H1 (cell line): ENCODE data around the gene CDKL1. TPM values are rescaled to one million over a fixed set of nuclear protein-coding genes. Genes with fewer than 3 reads are reported as not detected.

ENCODE experiments used
- CTCF ChIA-PET: fragments of 300-600 bp; sonication (Branson Sonifier 250); formaldehyde crosslinking; loops from one replicate; lab custom pipeline; 2021; ENCODE audit not compliant: partially characterized antibody; lab: Charles Lee
- POLR2A ChIA-PET: fragments of 300-600 bp; sonication (Branson Sonifier 250); formaldehyde crosslinking; loops from one replicate; lab custom pipeline; 2021; ENCODE audit warnings: inconsistent platforms; ENCODE audit not compliant: partially characterized antibody; lab: Charles Lee
- DNase-seq, 2 experiments: peaks; one replicate each; pipeline versions ENCODE4 v3.0.0 to v3.0.0-alpha.2; 2010 to 2022; ENCODE audit warnings: low spot score in 2 of 2, low read depth in 1 of 2, mixed read lengths in 1 of 2
- FAIRE-seq: peaks from 2 replicates; lab custom pipeline; 2011; peaks lifted over from hg19 to GRCh38; lab: Jason Lieb, UNC
- H2AFZ ChIP-seq: 2 replicates; pipeline ENCODE4 v1.8.1; 2012; ENCODE audit warnings: low read length, inconsistent platforms
- H2AK5ac ChIP-seq: 2 replicates; pipeline ENCODE4 v1.6.1; 2013; ENCODE audit warnings: low read depth, low read length
- H2BK120ac ChIP-seq: replicated peaks from 2 replicates; pipeline ENCODE3; 2013; ENCODE audit warnings: low read depth, low read length, inconsistent platforms
- H2BK12ac ChIP-seq: 2 replicates; pipeline ENCODE4 v1.6.1; 2013; ENCODE audit warnings: low read depth, low read length
- H2BK15ac ChIP-seq: 2 replicates; pipeline ENCODE4 v1.6.1; 2013; ENCODE audit warnings: low read length
- H2BK20ac ChIP-seq: 2 replicates; pipeline ENCODE4 v1.6.1; 2013; ENCODE audit warnings: low read length
- H2BK5ac ChIP-seq: 2 replicates; pipeline ENCODE4 v1.6.1; 2013; ENCODE audit warnings: low read depth, low read length
- H3K14ac ChIP-seq: 2 replicates; pipeline ENCODE4 v1.6.1; 2013; ENCODE audit warnings: inconsistent platforms; ENCODE audit not compliant: insufficient read length
- H3K18ac ChIP-seq: 2 replicates; pipeline ENCODE4 v1.6.1; 2013; ENCODE audit warnings: low read length; ENCODE audit errors: extremely low read depth
- H3K23ac ChIP-seq: 2 replicates; pipeline ENCODE4 v1.6.1; 2013; ENCODE audit warnings: inconsistent platforms; ENCODE audit not compliant: insufficient read length
- H3K23me2 ChIP-seq: 2 replicates; pipeline ENCODE4 v1.6.1; 2013; ENCODE audit warnings: low read depth, low read length
- H3K27ac ChIP-seq: 2 replicates; pipeline ENCODE4 v1.6.1; 2011; ENCODE audit warnings: low read depth, low read length, inconsistent platforms
- H3K27me3 ChIP-seq, 4 experiments: replicated peaks in 1 of 4; 1 replicate in 1 of 4; 2 replicates in 3 of 4; pipeline versions ENCODE4 v1.6.1 to v1.8.1; 2011 to 2013; ENCODE audit warnings: low read length in 3 of 4, mild to moderate bottlenecking in 3 of 4, inconsistent platforms in 2 of 4, mixed read lengths in 2 of 4, moderate library complexity in 1 of 4; ENCODE audit not compliant: control insufficient read depth in 3 of 4, insufficient read depth in 3 of 4; ENCODE audit errors: extremely low read depth in 1 of 4
- H3K36me3 ChIP-seq, 4 experiments: 2 replicates each; pipeline versions ENCODE4 v1.6.1 to v1.8.1; 2011 to 2013; ENCODE audit warnings: mild to moderate bottlenecking in 4 of 4, low read length in 3 of 4, moderate library complexity in 2 of 4, control low read depth in 1 of 4, inconsistent platforms in 1 of 4; ENCODE audit not compliant: insufficient read depth in 4 of 4, control insufficient read depth in 2 of 4
- H3K4ac ChIP-seq: replicated peaks from 2 replicates; pipeline ENCODE3; 2013; ENCODE audit warnings: low read length, low read depth, mixed read lengths, inconsistent platforms; ENCODE audit not compliant: insufficient read length
- H3K4me1 ChIP-seq, 4 experiments: replicated peaks in 1 of 4; 1 replicate in 1 of 4; 2 replicates in 3 of 4; pipeline versions ENCODE4 v1.6.1 to v1.8.1; 2011 to 2013; ENCODE audit warnings: low read length in 3 of 4, inconsistent platforms in 2 of 4, mixed read lengths in 1 of 4; ENCODE audit not compliant: insufficient read depth in 4 of 4, control insufficient read depth in 3 of 4
- H3K4me2 ChIP-seq, 2 experiments: 2 replicates each; pipeline versions ENCODE4 v1.6.1 to v1.8.1; 2011 to 2013; ENCODE audit warnings: low read depth in 2 of 2, low read length in 2 of 2, control low read depth in 1 of 2, inconsistent platforms in 1 of 2, mild to moderate bottlenecking in 1 of 2; ENCODE audit not compliant: insufficient read depth in 1 of 2
- H3K4me3 ChIP-seq, 4 experiments: fragments of 200-600, 300-600 bp in 1 of 4; sonication (generic), shearing (Covaris generic), sonication (Bioruptor Twin) in 1 of 4; 2 replicates each; pipeline versions ENCODE4 v1.5.1 to v1.8.1; 2011 to 2016; ENCODE audit warnings: low read length in 4 of 4, low read depth in 3 of 4, control low read depth in 2 of 4, inconsistent platforms in 2 of 4, mild to moderate bottlenecking in 2 of 4, mixed read lengths in 1 of 4, moderate library complexity in 1 of 4; ENCODE audit not compliant: insufficient read depth in 2 of 4; ENCODE audit errors: extremely low read depth in 1 of 4
- H3K56ac ChIP-seq: replicated peaks from 2 replicates; pipeline ENCODE3; 2013; ENCODE audit warnings: low read depth, mild to moderate bottlenecking, mixed read lengths, low read length, inconsistent platforms; ENCODE audit not compliant: insufficient read length
- H3K79me1 ChIP-seq: 2 replicates; pipeline ENCODE4 v1.6.1; 2013; ENCODE audit warnings: low read depth, low read length, control low read depth
- H3K79me2 ChIP-seq, 2 experiments: 2 replicates each; pipeline versions ENCODE4 v1.6.1 to v1.8.1; 2012 to 2013; ENCODE audit warnings: low read length in 2 of 2, mild to moderate bottlenecking in 2 of 2, inconsistent platforms in 1 of 2; ENCODE audit not compliant: insufficient read depth in 2 of 2, control insufficient read depth in 1 of 2
- H3K9ac ChIP-seq, 4 experiments: replicated peaks in 1 of 4; 1 replicate in 1 of 4; 2 replicates in 3 of 4; pipeline versions ENCODE4 v1.6.1 to v1.8.1; 2011 to 2013; ENCODE audit warnings: low read depth in 3 of 4, low read length in 3 of 4, control low read depth in 2 of 4, mild to moderate bottlenecking in 2 of 4, moderate library complexity in 2 of 4, inconsistent platforms in 1 of 4; ENCODE audit errors: extremely low read depth in 1 of 4
- H3K9me3 ChIP-seq, 2 experiments: 2 replicates each; pipeline versions ENCODE4 v1.6.1 to v1.8.1; 2012 to 2013; ENCODE audit warnings: mild to moderate bottlenecking in 2 of 2, moderate library complexity in 2 of 2, control low read depth in 1 of 2, inconsistent platforms in 1 of 2, low read depth in 1 of 2, low read length in 1 of 2, mixed read lengths in 1 of 2; ENCODE audit not compliant: insufficient read depth in 2 of 2
- H4K20me1 ChIP-seq, 2 experiments: replicated peaks in 1 of 2; 2 replicates each; pipeline versions ENCODE3 to v1.8.1; 2011 to 2013; ENCODE audit warnings: inconsistent platforms in 2 of 2, low read length in 2 of 2, mild to moderate bottlenecking in 1 of 2; ENCODE audit not compliant: insufficient read depth in 2 of 2, control insufficient read depth in 1 of 2
- H4K5ac ChIP-seq: 2 replicates; pipeline ENCODE4 v1.6.1; 2013; ENCODE audit warnings: low read length, low read depth, mixed read lengths, inconsistent platforms; ENCODE audit not compliant: insufficient read length
- H4K8ac ChIP-seq: 2 replicates; pipeline ENCODE4 v1.8.0; 2013; ENCODE audit warnings: mild to moderate bottlenecking, moderate library complexity, low read length, inconsistent platforms; ENCODE audit not compliant: insufficient read depth; ENCODE audit errors: extremely low read depth
- H4K91ac ChIP-seq: replicated peaks from 2 replicates; pipeline ENCODE3; 2013; ENCODE audit warnings: low read length, mixed read lengths, inconsistent platforms; ENCODE audit not compliant: insufficient read length
- CBX8 ChIP-seq: fragments of 300-800, 300-1000 bp; sonication (generic); IDR thresholded peaks from 2 replicates; pipeline ENCODE4 v1.7.1; 2016; ENCODE audit warnings: low read depth, low read length, borderline replicate concordance
- CEBPB ChIP-seq: IDR thresholded peaks from 2 replicates; pipeline ENCODE4 v1.6.1; 2012; ENCODE audit warnings: low read depth, low read length
- EGR1 ChIP-seq: IDR thresholded peaks from 2 replicates; pipeline ENCODE4 v1.6.1; 2011; ENCODE audit warnings: low read depth, low read length, borderline replicate concordance
- EP300 ChIP-seq, 2 experiments: IDR thresholded peaks; 1 replicate in 1 of 2; 2 replicates in 1 of 2; pipeline ENCODE4 v1.6.1; 2011 to 2012; ENCODE audit warnings: low read depth in 2 of 2, low read length in 2 of 2, mild to moderate bottlenecking in 2 of 2, borderline replicate concordance in 1 of 2, inconsistent platforms in 1 of 2, moderate library complexity in 1 of 2
- GTF2F1 ChIP-seq: IDR thresholded peaks from 2 replicates; pipeline ENCODE4 v1.6.1; 2012; ENCODE audit warnings: low read depth, low read length, improper control_type of control experiment, borderline replicate concordance
- HDAC6 ChIP-seq: IDR thresholded peaks from one replicate; pipeline ENCODE4 v1.7.1; 2012; ENCODE audit warnings: low read depth, mild to moderate bottlenecking, inconsistent platforms, low read length, moderate library complexity
- MAFK ChIP-seq: IDR thresholded peaks from 2 replicates; pipeline ENCODE4 v1.6.1; 2012; ENCODE audit warnings: low read depth, mild to moderate bottlenecking, improper control_type of control experiment, low read length
- NRF1 ChIP-seq: IDR thresholded peaks from 2 replicates; pipeline ENCODE4 v1.6.1; 2011; ENCODE audit warnings: mild to moderate bottlenecking, low read depth, low read length, improper control_type of control experiment
- RBBP5 ChIP-seq: IDR thresholded peaks from 2 replicates; pipeline ENCODE4 v1.7.1; 2012; ENCODE audit warnings: low read depth, mild to moderate bottlenecking, inconsistent platforms, low read length, moderate library complexity, borderline replicate concordance
- YY1 ChIP-seq: IDR thresholded peaks from 2 replicates; pipeline ENCODE4 v1.6.1; 2011; ENCODE audit warnings: low read depth, mild to moderate bottlenecking, low read length
- WGBS, 2 experiments: shearing (Covaris generic) in 1 of 2; methylation state at CpG; one replicate each; pipeline versions ENCODE4 v1.1.6 to v1.1.7; 2013 to 2015; ENCODE audit warnings: low lambda C conversion rate in 2 of 2, mixed read lengths in 2 of 2, inconsistent platforms in 1 of 2, low coverage in 1 of 2, missing lambda C conversion rate in 1 of 2; ENCODE audit not compliant: insufficient replicate concordance in 2 of 2, insufficient coverage in 1 of 2, insufficient read length in 1 of 2; ENCODE audit errors: extremely low coverage in 1 of 2, missing lambda C conversion rate in 1 of 2; 5-methylcytosine and 5-hydroxymethylcytosine counted together
- polyA plus RNA-seq, 7 experiments: library from polyadenylated mRNA; depleted of rRNA in 3 of 7; stranded (reverse) in 5 of 7; unstranded in 2 of 7; fragments of >200 nt in 5 of 7; fragments of 200-250 nt in 2 of 7; gene quantifications; 1 replicate in 5 of 7; 2 replicates in 1 of 7; 4 replicates in 1 of 7; pipeline versions ENCODE4 v1.2.1 to v1.2.3, GENCODE V29; 2011 to 2013; ENCODE audit warnings: missing spikeins in 2 of 7, mixed read lengths in 2 of 7
- total RNA-seq: library from RNA; stranded (reverse); fragmentation: NEBNext Ultra II Directional; extraction: Animal tissue kit (Norgen Biotek cat#: 25700); gene quantifications from 2 replicates; pipeline ENCODE4 v1.2.1, GENCODE V29; 2021
- TF ChIP-seq, protein P1 (sequence below): IDR thresholded peaks from 2 replicates; pipeline ENCODE4 v1.6.1; 2012; ENCODE audit warnings: inconsistent platforms
- TF ChIP-seq, protein P2 (sequence below): IDR thresholded peaks from 2 replicates; pipeline ENCODE4 v1.6.1; 2012; ENCODE audit warnings: inconsistent platforms

The CDKL1 gene
- total and polyA plus RNA-seq, 2 of the 8 experiments (the other 6 are each of a cell fraction or from before 2014, with no cell fraction given), result 1.2 to 2.2 TPM

DNA sequence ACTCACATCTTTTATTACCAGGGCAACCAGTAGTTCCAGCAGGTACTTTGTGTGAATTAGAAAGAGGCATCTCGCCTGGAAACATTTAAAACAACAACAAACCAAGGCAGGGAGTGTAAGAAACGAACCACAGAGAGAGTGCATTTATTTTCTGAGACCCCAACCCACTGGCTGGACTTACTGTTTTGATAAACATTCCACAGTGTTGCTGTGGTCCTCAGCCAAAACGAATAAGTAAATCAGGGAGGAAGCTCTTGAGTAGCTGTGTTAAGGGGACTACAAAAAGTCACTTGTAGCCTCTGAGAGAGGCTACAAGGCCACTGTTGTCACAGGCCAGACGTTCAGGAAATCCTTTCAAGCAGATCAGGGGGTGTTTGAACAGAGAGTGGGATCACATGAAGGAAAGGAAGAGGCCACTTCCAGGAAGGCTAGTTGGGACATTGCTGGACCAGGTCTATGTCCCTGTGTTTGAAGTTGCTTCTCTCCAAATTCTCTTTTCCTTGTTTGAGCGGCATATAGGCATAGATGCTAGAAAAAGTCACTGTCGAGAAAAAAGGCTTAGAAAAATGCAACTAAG is 50.7 kb downstream of the CDKL1 start:
- H3K4me3 ChIP-seq, result no peak overlapping the region; a peak in 2 of 8 replicates
- no peak overlapping the region for H3K14ac ChIP-seq
- no peaks in the 10 kb centered on the region for H3K79me1 ChIP-seq
- H3K9me3 ChIP-seq, result no peaks in the 10 kb centered on the region
- H4K20me1 ChIP-seq, result no peaks in the 10 kb centered on the region
- no peak overlapping the region for H3K18ac ChIP-seq
- no peak overlapping the region for H2BK120ac ChIP-seq
- H2AFZ ChIP-seq, result no peak overlapping the region
- no peak overlapping the region for H3K56ac ChIP-seq
- H4K8ac ChIP-seq, result no peak overlapping the region
- no peak overlapping the region for H2BK5ac ChIP-seq
- WGBS, 2 experiments, result 76% methylated on average over 6 of the region's 6 CpGs; no CpG with 5 or more reads in 1 of the 2 experiments
- FAIRE-seq (no peak), DNase-seq (no peak)
- no peak overlapping the region for H2AK5ac ChIP-seq
- H3K27me3 ChIP-seq, result no peaks in the 10 kb centered on the region
- H3K4ac ChIP-seq, result no peak overlapping the region
- no peak overlapping the region for H2BK12ac ChIP-seq
- no peaks in the 10 kb centered on the region for H3K23me2 ChIP-seq
- H3K27ac ChIP-seq, result no peak overlapping the region
- H2BK20ac ChIP-seq, result no peak overlapping the region
- no peak overlapping the region for H3K4me2 ChIP-seq
- CTCF ChIA-PET, result interaction anchor here (0.5 to 2.7 kb wide), 5 partner anchors 25 to 110 kb away, joined by 3 to 13 read pairs (median 3); no protein-coding TSS in a partner anchor
- H3K9ac ChIP-seq, result no peak overlapping the region
- H3K4me1 ChIP-seq, result peaks cover 0 to 3% (median 2%) of the 10 kb centered on the region in 4 experiments; a peak in 4 of 7 replicates
- no peaks in the 10 kb centered on the region for H3K79me2 ChIP-seq
- H2BK15ac ChIP-seq, result no peak overlapping the region
- H4K91ac ChIP-seq, result no peak overlapping the region
- H3K36me3 ChIP-seq, result no peaks in the 10 kb centered on the region
- POLR2A ChIA-PET, result interaction anchor here (0.6 to 1.3 kb wide), 2 partner anchors 9 to 48 kb away, joined by 3 to 4 read pairs; no protein-coding TSS in a partner anchor
- H3K23ac ChIP-seq, result no peak overlapping the region
- H4K5ac ChIP-seq, result no peak overlapping the region
- TF ChIP-seq MAFK (no peak), RBBP5 (no peak), CBX8 (no peak), GTF2F1 (no peak), EP300 (IDR thresholded peaks at IDR 0.05; ENCODE audit: borderline replicate concordance in 1 of 2, low read depth in 2 of 2, low read length in 2 of 2) (no peak), NRF1 (no peak), YY1 (no peak), EGR1 (no peak), CEBPB (no peak), HDAC6 (no peak)
- TF ChIP-seq, protein P1, sequence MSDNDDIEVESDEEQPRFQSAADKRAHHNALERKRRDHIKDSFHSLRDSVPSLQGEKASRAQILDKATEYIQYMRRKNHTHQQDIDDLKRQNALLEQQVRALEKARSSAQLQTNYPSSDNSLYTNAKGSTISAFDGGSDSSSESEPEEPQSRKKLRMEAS, result no peak
- TF ChIP-seq, protein P2, sequence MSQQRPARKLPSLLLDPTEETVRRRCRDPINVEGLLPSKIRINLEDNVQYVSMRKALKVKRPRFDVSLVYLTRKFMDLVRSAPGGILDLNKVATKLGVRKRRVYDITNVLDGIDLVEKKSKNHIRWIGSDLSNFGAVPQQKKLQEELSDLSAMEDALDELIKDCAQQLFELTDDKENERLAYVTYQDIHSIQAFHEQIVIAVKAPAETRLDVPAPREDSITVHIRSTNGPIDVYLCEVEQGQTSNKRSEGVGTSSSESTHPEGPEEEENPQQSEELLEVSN, result no peak
